ENCODE data around the gene B4GALNT2. TPM values are rescaled to one million over a fixed set of nuclear protein-coding genes. Genes with fewer than 3 reads are reported as not detected.

B4GALNT2 gene
- total RNA-seq, 2 donors from 2014 or later, result 0.04 to 0.11 TPM

DNA sequence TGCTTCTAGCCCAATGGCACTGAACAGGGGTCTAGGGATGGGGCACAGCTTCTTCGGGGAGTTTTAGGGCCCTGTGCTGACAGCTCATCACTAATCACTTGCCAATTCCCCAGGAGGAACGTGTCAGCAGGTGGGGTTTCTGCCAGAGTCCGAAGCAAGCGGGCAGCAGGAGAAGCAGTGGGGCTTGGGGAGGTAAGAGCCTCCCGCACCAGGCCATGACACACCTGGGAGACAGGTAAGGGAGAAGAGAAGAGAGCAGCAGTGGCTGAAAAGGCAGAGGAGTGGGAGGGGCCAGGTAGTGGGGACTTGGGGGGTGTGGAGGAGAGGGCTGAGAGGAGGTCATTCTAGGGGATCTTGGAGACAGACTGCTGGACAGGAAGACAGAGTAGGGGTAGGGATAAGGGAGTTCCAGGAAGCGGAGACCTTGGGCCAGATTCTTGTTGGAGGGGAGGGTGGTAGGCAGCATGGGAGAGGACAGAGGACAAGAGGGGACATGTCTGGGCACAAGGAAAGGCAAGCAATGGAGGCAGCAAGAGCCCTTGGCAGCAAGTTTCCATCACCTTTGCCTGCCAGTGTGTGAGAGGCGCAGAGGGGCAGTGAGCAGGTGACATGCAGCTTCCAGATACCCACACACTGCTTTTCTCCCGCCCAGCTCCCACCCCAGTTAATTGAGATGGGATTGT lies 93.1 kb downstream of the B4GALNT2 start:
- H3K4me3 ChIP-seq (ENCODE audit: low read length), result no peak overlapping the region
- 91 to 100% methylated on average over 2 to 8 of the region's 8 CpGs for WGBS, 2 experiments (ENCODE audit: insufficient coverage in 1 of 2, insufficient read length in 1 of 2)
- no peaks in the 10 kb centered on the region for H3K9me3 Mint-ChIP-seq
- peaks cover 59% of the 10 kb centered on the region for H3K27me3 ChIP-seq (ENCODE audit: control insufficient read depth, insufficient read depth, low read length, poor library complexity, severe bottlenecking)
- H3K4me1 Mint-ChIP-seq, result peaks cover 25% of the 10 kb centered on the region
- no peak overlapping the region for H3K4me3 Mint-ChIP-seq
- H3K27ac Mint-ChIP-seq, result no peak overlapping the region
- peaks cover 8% of the 10 kb centered on the region for H3K4me1 ChIP-seq (ENCODE audit: control insufficient read depth, insufficient read depth, low read length)
- TF ChIP-seq, protein P1, sequence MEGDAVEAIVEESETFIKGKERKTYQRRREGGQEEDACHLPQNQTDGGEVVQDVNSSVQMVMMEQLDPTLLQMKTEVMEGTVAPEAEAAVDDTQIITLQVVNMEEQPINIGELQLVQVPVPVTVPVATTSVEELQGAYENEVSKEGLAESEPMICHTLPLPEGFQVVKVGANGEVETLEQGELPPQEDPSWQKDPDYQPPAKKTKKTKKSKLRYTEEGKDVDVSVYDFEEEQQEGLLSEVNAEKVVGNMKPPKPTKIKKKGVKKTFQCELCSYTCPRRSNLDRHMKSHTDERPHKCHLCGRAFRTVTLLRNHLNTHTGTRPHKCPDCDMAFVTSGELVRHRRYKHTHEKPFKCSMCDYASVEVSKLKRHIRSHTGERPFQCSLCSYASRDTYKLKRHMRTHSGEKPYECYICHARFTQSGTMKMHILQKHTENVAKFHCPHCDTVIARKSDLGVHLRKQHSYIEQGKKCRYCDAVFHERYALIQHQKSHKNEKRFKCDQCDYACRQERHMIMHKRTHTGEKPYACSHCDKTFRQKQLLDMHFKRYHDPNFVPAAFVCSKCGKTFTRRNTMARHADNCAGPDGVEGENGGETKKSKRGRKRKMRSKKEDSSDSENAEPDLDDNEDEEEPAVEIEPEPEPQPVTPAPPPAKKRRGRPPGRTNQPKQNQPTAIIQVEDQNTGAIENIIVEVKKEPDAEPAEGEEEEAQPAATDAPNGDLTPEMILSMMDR (conservative IDR thresholded peaks at IDR 0.05), result no peak
- H3K9me3 ChIP-seq (ENCODE audit: control insufficient read depth, low read length), result no peaks in the 10 kb centered on the region
- peaks cover 87% of the 10 kb centered on the region for H3K27me3 Mint-ChIP-seq (ENCODE audit: insufficient read depth)
- H3K9ac ChIP-seq (ENCODE audit: extremely low read depth, low read length, poor library complexity, severe bottlenecking), result no peak overlapping the region
- no peaks in the 10 kb centered on the region for H3K36me3 ChIP-seq (ENCODE audit: control insufficient read depth, insufficient read depth, low read length)
- peak; percentile 56 for DNase-seq
- H3K27ac ChIP-seq (ENCODE audit: low read depth, low read length), result no peak overlapping the region
- no peaks in the 10 kb centered on the region for H3K36me3 Mint-ChIP-seq (ENCODE audit: low read depth)

Other genes starting within 250 kb of the B4GALNT2 start
- gene ATP5MC1, start 240.0 kb upstream of the B4GALNT2 start, total RNA-seq, result 10 to 100 TPM; 52.9 to 59.8 TPM
- gene UBE2Z, start 224.4 kb upstream of the B4GALNT2 start, total RNA-seq, result 10 to 100 TPM; 90.2 to 99.0 TPM
- 100 to 1,000 TPM; 152 to 175 TPM for gene SNF8, start 187.9 kb upstream of the B4GALNT2 start, total RNA-seq
- 1 to 10 TPM in 1 of 2 donors, not detected in 1; 1.1 TPM for gene GIP, start 164.2 kb upstream of the B4GALNT2 start, total RNA-seq
- 100 to 1,000 TPM; 333 to 360 TPM for gene IGF2BP1, start 135.4 kb upstream of the B4GALNT2 start, total RNA-seq
- gene GNGT2, start 77.8 kb downstream of the B4GALNT2 start, total RNA-seq, result 1 to 10 TPM in 1 of 2 donors, not detected in 1; 1.1 TPM
- 1 to 10 TPM in 1 of 2 donors, under 1 TPM in 1; 0.58 to 1.7 TPM for gene ABI3, start 77.9 kb downstream of the B4GALNT2 start, total RNA-seq
- gene PHOSPHO1, start 98.0 kb downstream of the B4GALNT2 start, total RNA-seq, result 1 to 10 TPM in 1 of 2 donors, under 1 TPM in 1; 0.82 to 1.3 TPM
- gene ZNF652, start 229.5 kb downstream of the B4GALNT2 start, total RNA-seq, result 10 to 100 TPM; 42.6 to 60.0 TPM

Data from endodermal cell (in vitro differentiated cells).